Measurements from ENCODE around the gene MEGF11.

Gene MEGF11

DNA sequence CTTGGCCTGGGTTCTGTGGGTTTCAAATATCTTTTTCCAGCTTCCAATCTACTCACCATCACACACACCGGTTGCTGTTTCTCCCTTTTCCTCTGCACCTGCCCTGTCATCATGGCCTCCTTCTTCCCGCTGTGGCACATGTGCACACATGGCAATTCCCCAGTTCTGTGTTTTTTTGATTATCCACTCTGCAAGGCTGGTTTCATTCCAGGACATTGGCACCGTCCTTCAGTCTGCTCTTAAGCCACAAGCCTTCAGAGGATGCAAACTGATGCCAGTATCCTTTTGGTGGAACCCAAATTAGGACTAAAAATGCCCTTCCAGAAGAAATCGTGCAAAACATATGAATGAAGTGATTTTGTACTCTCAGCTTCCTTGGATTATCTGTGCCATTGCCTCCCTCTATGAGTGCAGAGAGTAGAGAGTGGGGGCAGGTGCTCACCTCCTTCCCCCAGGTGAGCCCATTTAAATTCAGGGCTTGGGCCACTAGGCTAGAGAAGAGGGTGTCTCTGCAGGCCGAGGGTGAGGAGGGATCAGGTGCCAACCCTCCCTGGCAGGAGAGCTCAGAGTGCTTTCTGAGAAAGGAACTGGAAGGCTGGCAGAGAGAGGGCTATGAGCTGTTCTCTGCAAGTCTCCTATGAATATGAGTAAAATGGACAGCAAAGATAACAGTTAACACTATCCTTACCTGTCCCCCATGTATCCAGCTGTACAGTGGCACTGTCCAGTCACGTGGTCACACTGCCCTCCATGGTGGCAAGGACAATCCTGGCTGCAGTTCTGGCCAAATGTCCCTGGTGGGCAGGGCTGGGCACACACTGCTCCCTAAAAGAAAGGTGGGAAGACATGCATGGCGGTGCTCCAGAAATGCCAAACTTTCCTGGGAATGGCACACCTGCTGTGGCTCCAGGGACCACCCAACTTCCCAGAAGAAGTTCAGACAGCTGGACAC lies 283.4 kb downstream of the MEGF11 start:
- FAIRE-seq (no peak), DNase-seq (ENCODE audit: extremely low spot score, insufficient read length, low read depth) (no peak)

DNA sequence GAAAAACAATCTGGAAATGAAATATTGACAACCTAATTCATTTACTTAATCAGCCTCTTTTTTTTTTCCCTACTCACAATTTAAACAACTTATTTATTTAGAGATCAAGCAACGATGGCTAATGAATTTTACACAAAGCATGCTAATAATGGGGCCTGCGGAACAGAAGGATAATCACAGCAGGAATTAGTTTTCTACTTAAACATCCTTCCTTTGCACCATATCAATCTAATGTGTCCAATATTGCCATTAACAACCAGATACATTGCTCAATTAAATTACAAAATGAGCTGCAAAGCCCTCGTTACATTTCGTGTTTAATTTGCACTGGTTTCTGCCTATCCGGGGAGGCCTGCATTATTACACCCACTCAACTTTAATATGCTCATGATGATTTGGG lies 285.0 kb downstream of the MEGF11 start:
- DNase-seq (ENCODE audit: extremely low spot score, insufficient read length, low read depth), result no peak
- FAIRE-seq, result no peak

DNA sequence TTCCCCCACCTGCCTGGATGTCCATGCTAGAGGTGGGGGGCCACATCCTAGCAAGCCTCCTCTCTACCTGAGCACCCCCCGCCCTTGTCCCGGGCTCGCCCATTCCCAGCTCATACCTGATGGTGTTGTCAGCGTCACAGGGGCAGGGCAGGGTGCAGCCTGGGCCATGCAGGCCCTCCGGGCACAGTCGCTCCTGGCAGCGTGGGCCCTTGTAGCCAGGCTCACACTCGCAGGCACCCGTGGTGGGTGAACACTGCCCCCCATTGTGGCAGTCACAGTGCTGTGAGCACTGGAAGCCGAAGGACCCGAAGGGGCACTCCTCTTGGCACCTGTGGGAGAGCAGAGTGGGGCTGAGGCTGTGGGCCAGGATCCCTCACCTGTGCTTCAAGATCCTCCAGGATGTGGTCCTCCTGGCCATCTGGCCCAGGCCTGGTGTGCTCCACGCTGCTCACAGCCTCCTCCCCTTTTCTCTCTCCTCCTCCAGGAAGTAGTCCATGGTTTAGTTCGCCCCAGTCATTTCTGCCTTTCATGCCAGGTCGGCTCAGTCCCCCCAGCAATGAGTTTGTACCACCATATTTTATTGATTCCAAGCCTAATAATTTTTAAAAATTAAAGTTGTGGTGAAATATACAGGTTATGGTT lies 288.6 kb downstream of the MEGF11 start:
- FAIRE-seq (no peak), DNase-seq (ENCODE audit: extremely low spot score, insufficient read length, low read depth) (no peak)

DNA sequence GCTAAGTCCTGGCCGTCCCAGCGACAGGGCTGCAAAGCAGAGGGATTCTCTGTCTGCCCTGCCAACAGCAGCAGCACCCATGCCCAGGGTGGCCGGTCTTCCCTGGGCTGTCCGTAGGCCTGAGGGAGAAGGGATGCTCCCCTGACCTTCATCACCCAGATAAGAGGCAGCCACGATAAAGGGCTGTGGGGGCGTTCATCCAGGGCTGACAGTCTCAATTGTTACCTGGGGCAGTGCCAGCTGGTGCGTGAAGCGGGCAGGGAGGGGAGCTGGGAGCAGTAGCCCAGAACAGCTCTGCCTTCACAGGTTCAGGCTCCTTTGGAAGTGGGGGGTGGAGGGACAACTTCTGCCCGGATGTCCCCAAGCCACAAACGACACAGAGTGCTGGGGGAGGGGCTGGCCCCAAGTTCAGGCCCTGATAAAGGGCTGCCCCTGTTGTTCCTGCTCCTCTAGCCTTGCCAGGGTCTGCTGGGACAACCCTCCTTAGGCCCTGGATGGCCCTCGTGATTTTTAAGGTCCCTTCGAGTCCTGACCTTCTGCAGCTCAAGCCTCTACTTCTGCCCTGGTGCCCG lies 289.6 kb downstream of the MEGF11 start:
- FAIRE-seq (no peak), DNase-seq (ENCODE audit: extremely low spot score, insufficient read length, low read depth) (no peak)

DNA sequence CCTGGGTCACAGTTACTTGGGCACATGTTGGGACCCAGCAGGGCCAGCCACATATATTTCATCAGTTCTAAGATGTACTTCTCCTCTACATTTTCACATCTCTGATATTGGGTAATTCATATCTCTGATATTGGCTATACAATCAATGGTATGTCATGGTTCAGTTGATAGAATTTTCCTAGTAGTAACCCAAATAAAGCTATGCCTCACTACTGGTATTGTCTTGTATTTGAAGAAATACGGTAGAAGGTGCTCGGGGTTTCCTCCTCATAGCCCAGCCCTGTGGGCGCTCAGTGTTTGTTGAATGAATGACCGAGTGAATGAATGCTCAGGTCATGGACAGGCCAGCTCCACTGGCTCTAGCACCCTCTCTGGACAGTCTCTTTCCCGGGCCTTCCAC lies 290.2 kb downstream of the MEGF11 start:
- FAIRE-seq (no peak), DNase-seq (ENCODE audit: extremely low spot score, insufficient read length, low read depth) (no peak)

DNA sequence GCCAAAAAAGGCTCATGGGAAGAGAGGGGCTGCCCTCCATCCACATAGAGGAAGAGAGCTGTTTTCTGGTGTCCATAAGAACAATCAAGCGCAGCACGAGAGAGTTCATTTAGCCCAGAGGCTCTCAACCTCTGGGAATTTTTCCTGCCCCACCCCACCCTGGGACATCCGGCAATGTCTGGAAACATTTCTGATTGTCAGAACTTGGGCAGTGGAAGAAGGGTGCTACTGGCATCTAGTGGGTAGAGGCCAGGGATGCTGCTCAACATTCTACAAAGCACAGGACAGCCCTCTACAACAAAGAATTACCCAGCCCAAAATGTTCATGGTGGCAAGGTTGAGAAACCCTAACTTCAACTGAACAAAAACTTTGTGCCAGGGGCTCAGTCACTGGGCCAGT lies 291.4 kb downstream of the MEGF11 start:
- DNase-seq (ENCODE audit: extremely low spot score, insufficient read length, low read depth) (no peak), FAIRE-seq (no peak)

DNA sequence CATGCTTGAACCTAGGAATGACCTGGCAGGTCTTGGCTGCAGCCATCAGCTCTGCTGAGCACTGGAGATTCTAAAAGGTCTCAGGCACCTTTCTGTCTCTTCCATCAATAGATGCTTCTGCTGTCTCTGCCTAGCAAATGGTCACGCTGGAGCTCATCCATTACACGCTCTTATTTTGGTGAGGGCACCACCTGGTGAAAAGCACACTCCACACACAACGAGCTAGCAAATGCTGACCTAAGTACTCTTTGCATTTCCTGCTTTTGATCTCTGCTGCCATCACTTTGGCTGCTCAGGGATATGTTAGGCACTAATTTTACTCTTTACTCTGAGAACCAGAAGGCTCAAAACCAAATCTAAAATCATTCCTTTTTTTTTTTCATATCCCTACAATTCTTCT lies 293.0 kb downstream of the MEGF11 start:
- no peak for FAIRE-seq
- DNase-seq (ENCODE audit: extremely low spot score, insufficient read length, low read depth), result no peak

DNA sequence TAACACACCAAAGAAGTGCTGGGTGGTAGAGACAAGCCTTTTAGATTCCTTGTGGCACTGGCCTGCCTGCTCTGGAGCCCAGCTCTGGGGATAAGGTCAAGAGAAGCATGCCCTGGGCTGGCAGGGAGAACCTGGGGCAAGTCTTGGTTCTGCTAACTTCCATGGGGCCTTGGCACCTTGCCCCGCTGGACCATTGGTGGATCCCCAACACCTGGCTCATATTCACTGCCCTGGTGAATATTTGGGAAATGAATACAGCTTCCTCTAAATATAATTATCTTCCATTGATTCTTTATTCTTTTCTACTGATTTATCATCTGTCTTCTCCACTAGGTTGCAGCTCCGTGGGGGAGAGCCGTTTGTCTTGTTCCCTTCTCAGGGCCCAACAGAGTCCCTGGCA lies 294.7 kb downstream of the MEGF11 start:
- no peak for FAIRE-seq
- DNase-seq (ENCODE audit: extremely low spot score, insufficient read length, low read depth), result no peak

DNA sequence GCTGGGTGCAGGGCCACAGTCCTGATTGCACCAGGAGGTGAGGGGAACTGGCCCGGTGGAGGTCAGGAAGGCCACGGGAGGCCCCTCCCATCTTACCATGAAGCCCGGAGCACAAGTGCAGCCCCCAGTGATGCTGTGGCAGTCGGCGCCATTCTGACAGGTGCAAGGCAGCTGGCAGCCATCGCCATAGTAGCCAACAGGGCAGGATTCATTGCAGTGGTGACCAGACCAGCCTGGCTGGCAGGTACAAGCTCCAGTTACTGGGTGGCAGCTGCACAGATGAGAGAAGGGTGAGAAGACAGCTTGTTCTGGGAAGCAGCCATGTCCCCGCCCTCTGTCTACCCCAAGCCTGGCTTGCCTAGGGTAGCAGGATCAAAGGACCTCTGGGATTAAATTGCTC lies 296.1 kb downstream of the MEGF11 start:
- DNase-seq (ENCODE audit: extremely low spot score, insufficient read length, low read depth) (no peak), FAIRE-seq (no peak)

DNA sequence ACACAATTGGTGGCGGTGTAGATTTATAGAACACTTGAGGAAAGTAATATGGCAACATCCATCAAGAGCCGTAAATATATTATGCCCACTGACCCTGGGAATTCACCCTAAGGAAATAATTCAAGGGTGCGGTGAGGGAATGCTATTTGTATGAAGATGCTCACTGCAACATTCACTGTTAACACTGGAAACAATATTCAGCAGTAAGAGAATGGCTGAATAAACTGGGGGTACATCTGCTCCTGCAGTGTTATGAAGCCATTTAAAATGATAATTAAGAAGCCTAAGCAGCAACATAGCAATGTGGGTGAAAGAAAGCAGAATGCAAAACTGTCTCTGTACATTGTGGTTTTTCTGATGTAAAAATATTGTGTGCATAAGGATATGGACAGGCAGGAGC lies 296.7 kb downstream of the MEGF11 start:
- no peak for DNase-seq (ENCODE audit: extremely low spot score, insufficient read length, low read depth)
- no peak for FAIRE-seq

DNA sequence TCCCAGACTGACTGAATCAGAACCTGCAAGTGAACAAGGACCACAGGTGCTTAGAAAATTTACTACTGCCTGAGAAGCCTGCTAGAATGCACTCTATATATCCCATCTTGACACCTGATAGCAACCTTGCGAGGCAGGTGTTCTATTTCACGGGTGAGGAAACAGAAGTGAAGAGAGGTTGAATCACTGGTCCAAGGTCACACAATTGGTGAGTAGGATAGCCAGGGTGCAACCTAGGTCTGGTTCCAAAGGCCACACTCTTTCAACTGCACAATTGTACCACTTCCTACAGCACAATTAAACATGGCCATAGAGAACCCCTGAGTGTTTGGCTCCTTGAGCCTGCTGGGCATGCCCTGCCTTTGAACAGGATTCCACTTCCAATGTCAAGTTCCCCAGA lies 297.2 kb downstream of the MEGF11 start:
- FAIRE-seq (no peak), DNase-seq (ENCODE audit: extremely low spot score, insufficient read length, low read depth) (no peak)

DNA sequence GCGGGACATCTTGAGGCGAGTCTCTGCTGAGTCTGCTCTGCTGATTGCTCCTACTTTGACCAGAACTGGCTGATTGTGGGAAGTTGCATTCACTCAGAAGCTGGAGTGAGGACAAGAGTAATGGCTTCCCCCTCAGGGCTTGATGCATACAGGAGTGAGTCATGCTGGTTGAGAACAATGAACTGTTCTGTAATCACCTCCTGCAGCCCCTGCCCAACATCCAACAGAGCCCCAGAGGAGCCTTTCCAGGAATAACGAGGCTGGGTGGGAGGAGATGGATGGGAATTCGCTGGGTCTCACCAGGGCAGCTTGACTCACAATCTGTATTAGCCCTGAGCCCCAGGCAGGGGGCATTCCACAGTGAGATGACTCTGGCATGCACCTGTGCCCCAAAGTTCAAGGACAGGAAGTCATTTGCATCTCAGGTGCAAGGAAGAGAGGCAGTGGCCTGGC lies 299.2 kb downstream of the MEGF11 start:
- FAIRE-seq, result no peak
- no peak for DNase-seq (ENCODE audit: extremely low spot score, insufficient read length, low read depth)

DNA sequence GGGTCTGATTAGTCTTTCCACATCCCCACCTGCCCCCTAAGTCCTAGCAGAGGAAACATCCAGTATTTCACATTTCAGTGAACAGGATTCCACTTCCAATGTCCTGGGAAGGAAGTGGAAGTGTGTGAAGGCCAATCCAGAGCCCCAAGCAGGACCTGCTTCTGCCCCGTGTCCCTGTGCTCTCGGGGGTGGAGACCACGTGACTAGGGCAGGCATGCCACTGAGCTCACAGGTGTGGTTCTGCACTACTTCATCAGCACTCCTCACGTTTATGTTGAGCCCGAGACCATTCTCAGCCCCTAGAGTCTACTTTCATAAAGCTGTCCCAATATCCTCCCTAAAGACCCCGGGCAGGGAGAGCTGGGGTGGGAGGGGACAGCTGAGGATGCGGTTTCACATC lies 299.9 kb downstream of the MEGF11 start:
- no peak for DNase-seq (ENCODE audit: extremely low spot score, insufficient read length, low read depth)
- FAIRE-seq, result no peak

DNA sequence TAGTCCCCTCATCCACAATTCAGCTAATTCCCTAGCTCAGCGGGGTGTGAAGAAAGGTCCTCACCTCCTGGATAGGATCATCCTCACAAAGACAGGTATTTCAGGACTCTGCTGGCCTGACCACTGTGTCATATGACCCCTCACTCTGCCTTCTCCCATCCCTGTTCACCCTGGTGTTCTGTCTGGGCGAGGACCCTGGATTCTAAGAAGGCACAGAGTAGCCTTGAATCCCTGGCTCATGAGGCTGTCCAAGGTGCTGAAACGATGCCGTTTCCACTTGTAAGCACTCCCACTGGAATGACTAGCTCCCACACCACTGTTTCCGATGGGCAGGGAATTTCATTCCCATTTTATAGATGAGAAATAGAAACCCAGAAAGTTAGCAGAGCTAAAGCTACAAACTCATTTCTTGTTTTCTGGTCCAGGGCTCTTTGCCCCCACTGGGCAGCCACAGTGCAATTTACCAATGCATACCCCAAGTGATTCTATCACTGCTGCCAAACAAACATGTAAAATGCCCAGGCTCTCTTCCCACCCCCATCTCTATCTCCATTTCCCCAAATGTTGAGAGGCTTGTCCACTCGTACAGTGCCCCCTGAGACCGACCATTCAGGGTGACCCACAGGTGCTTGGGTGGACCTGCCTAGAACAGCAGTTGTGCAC lies 301.0 kb downstream of the MEGF11 start:
- DNase-seq (ENCODE audit: extremely low spot score, insufficient read length, low read depth) (no peak), FAIRE-seq (no peak)

DNA sequence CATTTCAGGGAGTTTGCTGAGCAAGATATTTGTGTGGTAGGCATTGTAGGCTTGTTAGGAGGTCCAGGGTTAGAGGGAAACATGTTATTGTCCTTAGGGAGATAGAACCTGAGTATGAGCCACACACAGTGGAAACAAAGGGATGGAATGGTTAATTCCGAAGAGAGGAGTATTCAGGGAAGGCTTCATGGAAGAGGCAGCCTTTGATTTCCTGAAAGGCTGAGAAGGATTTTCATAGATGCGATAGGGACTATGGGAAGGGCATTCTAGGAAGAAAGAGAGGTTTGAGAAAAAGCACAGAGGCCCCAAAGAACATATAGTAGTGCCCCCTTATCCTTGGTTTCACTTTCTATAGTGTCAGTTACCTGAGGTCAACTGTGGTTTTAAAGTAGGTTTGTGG lies 302.5 kb downstream of the MEGF11 start:
- DNase-seq (ENCODE audit: extremely low spot score, insufficient read length, low read depth) (no peak), FAIRE-seq (no peak)

DNA sequence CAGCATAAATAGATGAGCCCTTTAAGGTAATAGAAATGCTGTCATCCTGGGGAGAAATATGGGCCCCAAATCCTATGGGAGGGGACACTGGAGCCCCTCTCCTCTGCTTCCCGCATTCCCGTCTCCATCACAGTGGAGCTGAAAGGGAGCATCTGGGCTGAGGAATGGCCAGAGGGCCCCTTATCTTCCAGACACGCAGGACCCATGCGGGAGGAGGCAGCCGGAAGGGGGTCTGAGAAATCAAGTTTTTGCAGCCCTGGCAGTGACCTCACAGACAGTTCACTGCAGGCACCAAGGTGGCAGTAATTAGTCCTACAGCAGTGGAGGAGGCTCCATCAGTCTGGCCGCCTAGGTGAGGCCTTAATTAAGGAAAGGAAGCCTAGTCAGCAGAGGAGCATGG lies 304.1 kb downstream of the MEGF11 start:
- FAIRE-seq (no peak), DNase-seq (ENCODE audit: extremely low spot score, insufficient read length, low read depth) (no peak)

DNA sequence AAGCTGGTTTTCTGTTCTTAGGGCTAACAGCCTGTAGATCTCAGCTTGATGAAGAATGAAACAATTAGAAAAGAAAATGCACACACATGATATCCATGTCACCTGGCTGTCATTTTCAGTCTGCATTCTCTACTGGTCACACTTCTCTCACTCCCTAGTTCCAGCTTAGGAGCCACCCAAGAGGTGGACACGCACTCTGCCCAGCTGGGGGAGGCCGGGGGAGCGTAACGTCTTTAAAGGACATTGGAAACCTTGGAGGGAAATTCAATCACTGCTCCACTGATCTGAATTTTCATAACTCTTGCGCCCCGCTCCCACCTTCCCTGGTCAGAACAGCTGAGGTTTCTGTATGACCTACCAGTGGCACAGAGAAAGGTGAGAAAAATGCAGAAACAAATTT lies 304.5 kb downstream of the MEGF11 start:
- DNase-seq (ENCODE audit: extremely low spot score, insufficient read length, low read depth), result no peak
- FAIRE-seq, result no peak

DNA sequence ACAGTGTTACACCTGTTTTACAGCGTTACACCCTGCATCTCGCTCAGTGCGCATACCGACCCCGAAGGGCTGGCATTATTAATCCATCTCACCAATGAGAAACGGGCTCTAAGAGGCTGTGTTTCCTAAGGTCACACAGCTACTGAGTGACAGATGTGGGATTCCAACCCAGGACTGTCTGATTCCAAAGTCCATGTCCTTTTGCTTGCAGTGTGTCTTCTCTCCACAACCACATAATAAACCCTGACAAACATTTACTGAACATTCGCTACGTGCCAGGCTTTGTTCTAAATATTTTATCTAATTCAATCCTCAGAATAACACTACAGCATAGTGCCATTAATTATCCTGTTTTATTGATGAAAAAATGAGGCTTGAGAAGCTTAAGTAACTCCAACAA lies 305.2 kb downstream of the MEGF11 start:
- DNase-seq (ENCODE audit: extremely low spot score, insufficient read length, low read depth) (no peak), FAIRE-seq (no peak)

DNA sequence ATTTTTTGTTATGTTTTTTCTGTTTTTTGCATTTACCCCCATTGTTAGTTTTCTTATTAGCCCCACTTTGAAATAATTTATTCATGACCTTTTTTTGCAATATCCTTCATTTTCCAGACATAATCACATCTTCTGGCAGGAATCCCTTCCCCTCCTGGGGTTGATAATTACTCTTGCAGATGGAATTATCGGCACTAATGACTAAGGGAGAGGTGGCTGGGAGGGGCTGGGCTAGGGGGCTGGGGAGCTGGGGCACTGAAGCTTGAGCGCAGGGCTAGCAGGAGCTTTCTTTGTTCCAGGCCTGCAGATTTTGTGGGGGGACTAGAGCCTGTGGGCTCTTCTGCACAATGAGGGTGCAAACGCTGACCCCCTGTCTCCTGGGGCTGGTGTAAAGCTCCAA lies 306.5 kb downstream of the MEGF11 start:
- no peak for DNase-seq (ENCODE audit: extremely low spot score, insufficient read length, low read depth)
- FAIRE-seq, result no peak

DNA sequence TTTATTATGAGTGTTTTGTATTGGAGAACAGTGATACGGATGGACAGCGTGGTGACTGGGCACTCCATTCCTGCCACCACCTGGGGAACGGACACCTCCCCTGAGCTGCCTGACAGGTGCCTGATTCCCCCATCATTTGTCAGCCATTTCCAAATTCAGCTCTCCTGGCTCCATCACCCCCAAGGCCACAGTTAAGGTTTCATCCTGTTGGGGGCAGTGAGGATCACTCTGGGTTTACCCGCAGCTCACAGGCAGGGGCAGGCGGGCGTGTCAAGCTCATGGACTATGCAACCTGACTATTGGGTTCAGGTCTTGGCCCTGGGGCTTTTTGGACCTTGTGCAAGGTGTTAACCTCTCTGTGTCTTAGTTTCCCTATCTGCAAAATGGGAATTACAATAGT lies 307.9 kb downstream of the MEGF11 start:
- DNase-seq (ENCODE audit: extremely low spot score, insufficient read length, low read depth) (no peak), FAIRE-seq (no peak)

DNA sequence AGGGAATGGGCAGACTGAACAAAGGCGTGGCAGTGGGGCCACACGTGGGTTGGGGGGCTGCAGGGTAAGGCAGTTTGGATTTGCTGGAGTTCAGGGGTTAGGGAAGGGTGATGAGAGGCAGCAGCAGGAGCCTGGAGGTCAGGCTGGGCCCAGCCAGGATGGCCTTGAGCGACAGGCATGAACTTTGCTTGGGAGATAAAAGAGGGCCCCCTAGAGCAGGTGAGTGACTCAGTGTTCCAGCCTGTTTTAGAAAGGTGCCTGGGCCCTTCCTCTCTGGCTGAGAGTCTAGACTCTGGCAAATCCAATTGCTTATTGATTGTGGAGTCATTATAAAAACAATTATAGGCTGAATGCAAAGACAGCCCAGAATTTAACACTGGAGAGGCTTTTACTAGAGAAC lies 309.1 kb downstream of the MEGF11 start:
- FAIRE-seq (no peak), DNase-seq (ENCODE audit: extremely low spot score, insufficient read length, low read depth) (no peak)

Data from GM18507 (cell line).